HG03060 (cell line): ENCODE measurements around the gene SEPTIN10.
A peak's percentile ranks its signal among the peaks of the same experiment; 100 is the strongest.

ENCODE experiments used
- ATAC-seq: cut with Tn5 transposase; IDR thresholded peaks from one replicate; pipeline ENCODE4 v1.9.1; 2021; ENCODE audit warnings: low read depth, moderate number of reproducible peaks; ENCODE audit not compliant: unreplicated experiment

The SEPTIN10 gene

GRCh38 chr2:109526442-109526970 is 87.3 kb downstream of the SEPTIN10 start:
- ATAC-seq, result no peak

- no peak for ATAC-seq
These were observed 87.9 kb downstream of the SEPTIN10 start for GRCh38 chr2:109525836-109526235.

GRCh38 chr2:109523536-109524361 is 90.0 kb downstream of the SEPTIN10 start:
- ATAC-seq, result no peak

GRCh38 chr2:109523121-109523520 is 90.6 kb downstream of the SEPTIN10 start:
- no peak for ATAC-seq

GRCh38 chr2:109522063-109522374 is 91.7 kb downstream of the SEPTIN10 start:
- no peak for ATAC-seq

- no peak for ATAC-seq
These were observed 92.3 kb downstream of the SEPTIN10 start for GRCh38 chr2:109521233-109522062.

GRCh38 chr2:109519513-109519912 is 94.3 kb downstream of the SEPTIN10 start:
- ATAC-seq, result no peak

GRCh38 chr2:109517118-109517889 is 96.5 kb downstream of the SEPTIN10 start:
- ATAC-seq, result no peak

GRCh38 chr2:109516445-109517117 is 97.2 kb downstream of the SEPTIN10 start:
- ATAC-seq, result no peak

- ATAC-seq, result no peak
These were observed 98.9 kb downstream of the SEPTIN10 start for GRCh38 chr2:109514857-109515256.

GRCh38 chr2:109513749-109514588 is 99.8 kb downstream of the SEPTIN10 start:
- ATAC-seq, result peak; percentile 57

- no peak for ATAC-seq
These were observed 100.5 kb downstream of the SEPTIN10 start for GRCh38 chr2:109513230-109513629.

- ATAC-seq, result no peak
These were observed 101.7 kb downstream of the SEPTIN10 start for GRCh38 chr2:109512076-109512475.

GRCh38 chr2:109511168-109511567 is 102.6 kb downstream of the SEPTIN10 start:
- ATAC-seq, result no peak

- ATAC-seq, result no peak
These were observed 103.4 kb downstream of the SEPTIN10 start for GRCh38 chr2:109510136-109511028.

GRCh38 chr2:109508556-109508955 is 105.2 kb downstream of the SEPTIN10 start:
- no peak for ATAC-seq

- no peak for ATAC-seq
These were observed 105.9 kb downstream of the SEPTIN10 start for GRCh38 chr2:109507828-109508227.

GRCh38 chr2:109507217-109507616 is 106.5 kb downstream of the SEPTIN10 start:
- no peak for ATAC-seq
